ENCODE measurements around the gene PHACTR3.

- TF ChIP-seq CTCF (IDR thresholded peaks at IDR 0.05) (no peak), POLR2A (IDR thresholded peaks at IDR 0.05) (no peak)
Observed at GRCh38 chr20:59650418-59650817, 46.1 kb downstream of the PHACTR3 start.

Measured in right lobe of liver (tissue), 4 donors.